H1 (cell line): ENCODE results near the gene INPP4B. TPM values are rescaled to one million over a fixed set of nuclear protein-coding genes. Genes with fewer than 3 reads are reported as not detected.

Source experiments
- CTCF ChIA-PET: fragments of 300-600 bp; sonication (Branson Sonifier 250); formaldehyde crosslinking; loops from one replicate; lab custom pipeline; 2021; ENCODE audit not compliant: partially characterized antibody; lab: Charles Lee
- POLR2A ChIA-PET: fragments of 300-600 bp; sonication (Branson Sonifier 250); formaldehyde crosslinking; loops from one replicate; lab custom pipeline; 2021; ENCODE audit warnings: inconsistent platforms; ENCODE audit not compliant: partially characterized antibody; lab: Charles Lee
- DNase-seq, 2 experiments: peaks; one replicate each; pipeline versions ENCODE4 v3.0.0 to v3.0.0-alpha.2; 2010 to 2022; ENCODE audit warnings: low spot score in 2 of 2, low read depth in 1 of 2, mixed read lengths in 1 of 2
- FAIRE-seq: peaks from 2 replicates; lab custom pipeline; 2011; peaks lifted over from hg19 to GRCh38; lab: Jason Lieb, UNC
- H2AFZ ChIP-seq: 2 replicates; pipeline ENCODE4 v1.8.1; 2012; ENCODE audit warnings: low read length, inconsistent platforms
- H2AK5ac ChIP-seq: 2 replicates; pipeline ENCODE4 v1.6.1; 2013; ENCODE audit warnings: low read depth, low read length
- H2BK120ac ChIP-seq: replicated peaks from 2 replicates; pipeline ENCODE3; 2013; ENCODE audit warnings: low read depth, low read length, inconsistent platforms
- H2BK12ac ChIP-seq: 2 replicates; pipeline ENCODE4 v1.6.1; 2013; ENCODE audit warnings: low read depth, low read length
- H2BK15ac ChIP-seq: 2 replicates; pipeline ENCODE4 v1.6.1; 2013; ENCODE audit warnings: low read length
- H2BK20ac ChIP-seq: 2 replicates; pipeline ENCODE4 v1.6.1; 2013; ENCODE audit warnings: low read length
- H2BK5ac ChIP-seq: 2 replicates; pipeline ENCODE4 v1.6.1; 2013; ENCODE audit warnings: low read depth, low read length
- H3K14ac ChIP-seq: 2 replicates; pipeline ENCODE4 v1.6.1; 2013; ENCODE audit warnings: inconsistent platforms; ENCODE audit not compliant: insufficient read length
- H3K18ac ChIP-seq: 2 replicates; pipeline ENCODE4 v1.6.1; 2013; ENCODE audit warnings: low read length; ENCODE audit errors: extremely low read depth
- H3K23ac ChIP-seq: 2 replicates; pipeline ENCODE4 v1.6.1; 2013; ENCODE audit warnings: inconsistent platforms; ENCODE audit not compliant: insufficient read length
- H3K23me2 ChIP-seq: 2 replicates; pipeline ENCODE4 v1.6.1; 2013; ENCODE audit warnings: low read depth, low read length
- H3K27ac ChIP-seq: 2 replicates; pipeline ENCODE4 v1.6.1; 2011; ENCODE audit warnings: low read depth, low read length, inconsistent platforms
- H3K27me3 ChIP-seq, 4 experiments: replicated peaks in 1 of 4; 1 replicate in 1 of 4; 2 replicates in 3 of 4; pipeline versions ENCODE4 v1.6.1 to v1.8.1; 2011 to 2013; ENCODE audit warnings: low read length in 3 of 4, mild to moderate bottlenecking in 3 of 4, inconsistent platforms in 2 of 4, mixed read lengths in 2 of 4, moderate library complexity in 1 of 4; ENCODE audit not compliant: control insufficient read depth in 3 of 4, insufficient read depth in 3 of 4; ENCODE audit errors: extremely low read depth in 1 of 4
- H3K36me3 ChIP-seq, 4 experiments: 2 replicates each; pipeline versions ENCODE4 v1.6.1 to v1.8.1; 2011 to 2013; ENCODE audit warnings: mild to moderate bottlenecking in 4 of 4, low read length in 3 of 4, moderate library complexity in 2 of 4, control low read depth in 1 of 4, inconsistent platforms in 1 of 4; ENCODE audit not compliant: insufficient read depth in 4 of 4, control insufficient read depth in 2 of 4
- H3K4ac ChIP-seq: replicated peaks from 2 replicates; pipeline ENCODE3; 2013; ENCODE audit warnings: low read length, low read depth, mixed read lengths, inconsistent platforms; ENCODE audit not compliant: insufficient read length
- H3K4me1 ChIP-seq, 4 experiments: replicated peaks in 1 of 4; 1 replicate in 1 of 4; 2 replicates in 3 of 4; pipeline versions ENCODE4 v1.6.1 to v1.8.1; 2011 to 2013; ENCODE audit warnings: low read length in 3 of 4, inconsistent platforms in 2 of 4, mixed read lengths in 1 of 4; ENCODE audit not compliant: insufficient read depth in 4 of 4, control insufficient read depth in 3 of 4
- H3K4me2 ChIP-seq, 2 experiments: 2 replicates each; pipeline versions ENCODE4 v1.6.1 to v1.8.1; 2011 to 2013; ENCODE audit warnings: low read depth in 2 of 2, low read length in 2 of 2, control low read depth in 1 of 2, inconsistent platforms in 1 of 2, mild to moderate bottlenecking in 1 of 2; ENCODE audit not compliant: insufficient read depth in 1 of 2
- H3K4me3 ChIP-seq, 4 experiments: fragments of 200-600, 300-600 bp in 1 of 4; sonication (generic), shearing (Covaris generic), sonication (Bioruptor Twin) in 1 of 4; 2 replicates each; pipeline versions ENCODE4 v1.5.1 to v1.8.1; 2011 to 2016; ENCODE audit warnings: low read length in 4 of 4, low read depth in 3 of 4, control low read depth in 2 of 4, inconsistent platforms in 2 of 4, mild to moderate bottlenecking in 2 of 4, mixed read lengths in 1 of 4, moderate library complexity in 1 of 4; ENCODE audit not compliant: insufficient read depth in 2 of 4; ENCODE audit errors: extremely low read depth in 1 of 4
- H3K56ac ChIP-seq: replicated peaks from 2 replicates; pipeline ENCODE3; 2013; ENCODE audit warnings: low read depth, mild to moderate bottlenecking, mixed read lengths, low read length, inconsistent platforms; ENCODE audit not compliant: insufficient read length
- H3K79me1 ChIP-seq: 2 replicates; pipeline ENCODE4 v1.6.1; 2013; ENCODE audit warnings: low read depth, low read length, control low read depth
- H3K79me2 ChIP-seq, 2 experiments: 2 replicates each; pipeline versions ENCODE4 v1.6.1 to v1.8.1; 2012 to 2013; ENCODE audit warnings: low read length in 2 of 2, mild to moderate bottlenecking in 2 of 2, inconsistent platforms in 1 of 2; ENCODE audit not compliant: insufficient read depth in 2 of 2, control insufficient read depth in 1 of 2
- H3K9ac ChIP-seq, 4 experiments: replicated peaks in 1 of 4; 1 replicate in 1 of 4; 2 replicates in 3 of 4; pipeline versions ENCODE4 v1.6.1 to v1.8.1; 2011 to 2013; ENCODE audit warnings: low read depth in 3 of 4, low read length in 3 of 4, control low read depth in 2 of 4, mild to moderate bottlenecking in 2 of 4, moderate library complexity in 2 of 4, inconsistent platforms in 1 of 4; ENCODE audit errors: extremely low read depth in 1 of 4
- H3K9me3 ChIP-seq, 2 experiments: 2 replicates each; pipeline versions ENCODE4 v1.6.1 to v1.8.1; 2012 to 2013; ENCODE audit warnings: mild to moderate bottlenecking in 2 of 2, moderate library complexity in 2 of 2, control low read depth in 1 of 2, inconsistent platforms in 1 of 2, low read depth in 1 of 2, low read length in 1 of 2, mixed read lengths in 1 of 2; ENCODE audit not compliant: insufficient read depth in 2 of 2
- H4K20me1 ChIP-seq, 2 experiments: replicated peaks in 1 of 2; 2 replicates each; pipeline versions ENCODE3 to v1.8.1; 2011 to 2013; ENCODE audit warnings: inconsistent platforms in 2 of 2, low read length in 2 of 2, mild to moderate bottlenecking in 1 of 2; ENCODE audit not compliant: insufficient read depth in 2 of 2, control insufficient read depth in 1 of 2
- H4K5ac ChIP-seq: 2 replicates; pipeline ENCODE4 v1.6.1; 2013; ENCODE audit warnings: low read length, low read depth, mixed read lengths, inconsistent platforms; ENCODE audit not compliant: insufficient read length
- H4K8ac ChIP-seq: 2 replicates; pipeline ENCODE4 v1.8.0; 2013; ENCODE audit warnings: mild to moderate bottlenecking, moderate library complexity, low read length, inconsistent platforms; ENCODE audit not compliant: insufficient read depth; ENCODE audit errors: extremely low read depth
- H4K91ac ChIP-seq: replicated peaks from 2 replicates; pipeline ENCODE3; 2013; ENCODE audit warnings: low read length, mixed read lengths, inconsistent platforms; ENCODE audit not compliant: insufficient read length
- ATF2 ChIP-seq: IDR thresholded peaks from 2 replicates; pipeline ENCODE4 v1.6.1; 2012; ENCODE audit warnings: low read length, inconsistent platforms
- GABPA ChIP-seq: IDR thresholded peaks from 2 replicates; pipeline ENCODE4 v1.6.1; 2011; ENCODE audit warnings: mild to moderate bottlenecking, low read length, moderate library complexity, borderline replicate concordance; ENCODE audit not compliant: insufficient read depth
- KDM1A ChIP-seq: fragments of 200-600, 300-600 bp; sonication (generic); IDR thresholded peaks from 2 replicates; pipeline ENCODE4 v1.7.1; 2016; ENCODE audit warnings: mild to moderate bottlenecking, low read length, borderline replicate concordance
- PHF8 ChIP-seq: fragments of 200-600 bp; sonication (generic); conservative IDR thresholded peaks from 2 replicates; pipeline ENCODE4 v1.7.1; 2012; ENCODE audit warnings: low read depth, mild to moderate bottlenecking, inconsistent platforms, low read length, moderate library complexity
- POU5F1 ChIP-seq: IDR thresholded peaks from 2 replicates; pipeline ENCODE4 v1.6.1; 2011; ENCODE audit warnings: low read depth, mild to moderate bottlenecking, low read length, moderate library complexity
- RFX5 ChIP-seq: IDR thresholded peaks from 2 replicates; pipeline ENCODE4 v1.6.1; 2011; ENCODE audit warnings: low read depth, low read length, improper control_type of control experiment, borderline replicate concordance
- RXRA ChIP-seq: IDR thresholded peaks from 2 replicates; pipeline ENCODE4 v1.6.1; 2011; ENCODE audit warnings: low read depth, mild to moderate bottlenecking, low read length, moderate library complexity; ENCODE audit not compliant: insufficient read depth
- SAP30 ChIP-seq: fragments of 300-600 bp; sonication (generic); IDR thresholded peaks from 2 replicates; pipeline ENCODE4 v1.7.1; 2012; ENCODE audit warnings: low read length, moderate library complexity, mild to moderate bottlenecking, inconsistent platforms; ENCODE audit not compliant: insufficient read depth, insufficient replicate concordance
- SP2 ChIP-seq: IDR thresholded peaks from 2 replicates; pipeline ENCODE4 v1.6.1; 2012; ENCODE audit warnings: mild to moderate bottlenecking, low read length, inconsistent platforms
- SRF ChIP-seq: IDR thresholded peaks from 2 replicates; pipeline ENCODE4 v1.6.1; 2011; ENCODE audit warnings: mild to moderate bottlenecking, low read depth, low read length, moderate library complexity
- SUZ12 ChIP-seq: fragments of 200-600 bp; sonication (generic); IDR thresholded peaks from 2 replicates; pipeline ENCODE4 v1.6.1; 2012; ENCODE audit warnings: mild to moderate bottlenecking, inconsistent platforms, low read length, moderate library complexity, mixed read lengths
- TAF1 ChIP-seq: IDR thresholded peaks from 2 replicates; pipeline ENCODE4 v1.6.1; 2011; ENCODE audit warnings: mild to moderate bottlenecking, low read depth, low read length
- ZNF274 ChIP-seq: IDR thresholded peaks from 2 replicates; pipeline ENCODE4 v1.7.0; 2012; ENCODE audit warnings: low read length, borderline replicate concordance; ENCODE audit errors: extremely low read depth
- WGBS, 2 experiments: shearing (Covaris generic) in 1 of 2; methylation state at CpG; one replicate each; pipeline versions ENCODE4 v1.1.6 to v1.1.7; 2013 to 2015; ENCODE audit warnings: low lambda C conversion rate in 2 of 2, mixed read lengths in 2 of 2, inconsistent platforms in 1 of 2, low coverage in 1 of 2, missing lambda C conversion rate in 1 of 2; ENCODE audit not compliant: insufficient replicate concordance in 2 of 2, insufficient coverage in 1 of 2, insufficient read length in 1 of 2; ENCODE audit errors: extremely low coverage in 1 of 2, missing lambda C conversion rate in 1 of 2; 5-methylcytosine and 5-hydroxymethylcytosine counted together
- polyA plus RNA-seq, 7 experiments: library from polyadenylated mRNA; depleted of rRNA in 3 of 7; stranded (reverse) in 5 of 7; unstranded in 2 of 7; fragments of >200 nt in 5 of 7; fragments of 200-250 nt in 2 of 7; gene quantifications; 1 replicate in 5 of 7; 2 replicates in 1 of 7; 4 replicates in 1 of 7; pipeline versions ENCODE4 v1.2.1 to v1.2.3, GENCODE V29; 2011 to 2013; ENCODE audit warnings: missing spikeins in 2 of 7, mixed read lengths in 2 of 7
- total RNA-seq: library from RNA; stranded (reverse); fragmentation: NEBNext Ultra II Directional; extraction: Animal tissue kit (Norgen Biotek cat#: 25700); gene quantifications from 2 replicates; pipeline ENCODE4 v1.2.1, GENCODE V29; 2021

The INPP4B gene
- total and polyA plus RNA-seq, 2 of the 8 experiments (the other 6 are each of a cell fraction or from before 2014, with no cell fraction given): 0.11 to 0.54 TPM

GRCh38 chr4:142021761-142022160 lies 824.3 kb downstream of the INPP4B start:
- CTCF ChIA-PET: interaction anchor here (1.1 kb wide), 1 partner anchor 9 kb away, joined by 3 read pairs; no protein-coding TSS in a partner anchor
- TF ChIP-seq SRF (no peak), RXRA (no peak), GABPA (no peak), KDM1A (no peak), SP2 (no peak), TAF1 (no peak), POU5F1 (no peak), SUZ12 (no peak), RFX5 (no peak), PHF8 (no peak), SAP30 (no peak), ZNF274 (no peak), ATF2 (no peak)

More at GRCh38 chr4:142021761-142022160, 824.3 kb downstream of the INPP4B start:
- H3K23ac ChIP-seq: no peak overlapping the region
- no peak overlapping the region for H3K27ac ChIP-seq
- H4K5ac ChIP-seq: no peak overlapping the region
- H2AK5ac ChIP-seq: no peak overlapping the region
- DNase-seq (no peak), FAIRE-seq (no peak)
- H4K8ac ChIP-seq: no peak overlapping the region
- H3K79me2 ChIP-seq: no peaks in the 10 kb centered on the region
- H3K27me3 ChIP-seq: no peaks in the 10 kb centered on the region
- H4K91ac ChIP-seq: no peak overlapping the region
- H3K4ac ChIP-seq: no peak overlapping the region
- H3K4me1 ChIP-seq: no peaks in the 10 kb centered on the region
- no peak overlapping the region for H3K14ac ChIP-seq
- H2BK15ac ChIP-seq: no peak overlapping the region
- H3K18ac ChIP-seq: no peak overlapping the region
- POLR2A ChIA-PET: no interaction called here
- H4K20me1 ChIP-seq: no peaks in the 10 kb centered on the region
- H2BK12ac ChIP-seq: no peak overlapping the region
- H3K4me3 ChIP-seq: no peak overlapping the region
- WGBS, 2 experiments: 94% methylated on average over 2 of the region's 2 CpGs; no CpG with 5 or more reads in 1 of the 2 experiments
- H3K79me1 ChIP-seq: no peaks in the 10 kb centered on the region
- no peak overlapping the region for H2AFZ ChIP-seq
- no peak overlapping the region for H3K56ac ChIP-seq
- H3K9ac ChIP-seq: no peak overlapping the region
- H2BK20ac ChIP-seq: no peak overlapping the region
- H3K9me3 ChIP-seq: no peaks in the 10 kb centered on the region
- no peaks in the 10 kb centered on the region for H3K23me2 ChIP-seq
- no peaks in the 10 kb centered on the region for H3K36me3 ChIP-seq
- no peak overlapping the region for H3K4me2 ChIP-seq
- H2BK5ac ChIP-seq: no peak overlapping the region
- H2BK120ac ChIP-seq: no peak overlapping the region
